Measurements from ENCODE around the gene PTPRN2. TPM values are rescaled to one million over a fixed set of nuclear protein-coding genes. Genes with fewer than 3 reads are reported as not detected.

PTPRN2 gene
- total RNA-seq, 2 donors from 2014 or later: 0.35 to 0.61 TPM

DNA sequence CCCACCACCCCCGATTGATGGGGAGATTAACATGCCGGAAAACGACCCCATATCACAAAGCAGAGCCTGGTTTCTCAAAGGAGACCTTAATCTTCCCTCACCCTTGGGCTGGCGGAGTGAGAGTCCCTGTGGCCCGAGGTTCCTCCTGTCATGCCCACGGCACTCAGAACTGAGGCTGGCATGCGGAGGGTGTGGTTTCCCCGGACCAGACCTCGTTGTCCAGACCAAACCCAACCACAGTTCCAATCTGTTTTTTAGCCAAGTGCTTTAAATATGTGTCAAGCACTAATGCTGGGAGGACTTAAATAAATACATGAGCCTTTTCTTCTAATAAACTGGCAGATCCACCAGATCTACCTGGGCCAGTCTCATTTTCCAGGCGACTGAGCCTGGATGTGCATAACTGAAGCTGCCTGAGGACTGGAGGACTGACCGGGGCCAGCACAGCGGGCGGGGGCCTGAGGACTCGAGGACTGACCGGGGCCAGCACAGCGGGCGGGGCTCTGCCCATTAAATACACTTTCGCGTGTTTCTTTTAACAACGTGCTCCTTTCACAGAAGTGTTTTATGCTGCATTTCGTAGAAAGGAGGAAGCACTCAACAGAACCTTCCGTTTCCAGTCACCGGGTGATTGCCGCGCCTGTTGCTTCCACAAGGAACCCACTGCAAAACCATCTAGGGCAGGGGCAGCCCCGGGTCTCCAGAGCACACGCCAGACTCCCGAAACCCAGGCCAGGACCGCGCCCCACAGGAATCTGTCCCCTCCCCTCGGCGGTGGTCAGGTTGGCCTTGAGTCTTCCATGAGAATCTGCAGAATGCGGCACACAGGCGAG lies 334.6 kb downstream of the PTPRN2 start:
- no peak overlapping the region for H3K27ac Mint-ChIP-seq
- no peaks in the 10 kb centered on the region for H3K9me3 Mint-ChIP-seq
- DNase-seq (ENCODE audit: low spot score in 2 of 2) (no peak), ATAC-seq (no peak)
- no peaks in the 10 kb centered on the region for H3K36me3 Mint-ChIP-seq

DNA sequence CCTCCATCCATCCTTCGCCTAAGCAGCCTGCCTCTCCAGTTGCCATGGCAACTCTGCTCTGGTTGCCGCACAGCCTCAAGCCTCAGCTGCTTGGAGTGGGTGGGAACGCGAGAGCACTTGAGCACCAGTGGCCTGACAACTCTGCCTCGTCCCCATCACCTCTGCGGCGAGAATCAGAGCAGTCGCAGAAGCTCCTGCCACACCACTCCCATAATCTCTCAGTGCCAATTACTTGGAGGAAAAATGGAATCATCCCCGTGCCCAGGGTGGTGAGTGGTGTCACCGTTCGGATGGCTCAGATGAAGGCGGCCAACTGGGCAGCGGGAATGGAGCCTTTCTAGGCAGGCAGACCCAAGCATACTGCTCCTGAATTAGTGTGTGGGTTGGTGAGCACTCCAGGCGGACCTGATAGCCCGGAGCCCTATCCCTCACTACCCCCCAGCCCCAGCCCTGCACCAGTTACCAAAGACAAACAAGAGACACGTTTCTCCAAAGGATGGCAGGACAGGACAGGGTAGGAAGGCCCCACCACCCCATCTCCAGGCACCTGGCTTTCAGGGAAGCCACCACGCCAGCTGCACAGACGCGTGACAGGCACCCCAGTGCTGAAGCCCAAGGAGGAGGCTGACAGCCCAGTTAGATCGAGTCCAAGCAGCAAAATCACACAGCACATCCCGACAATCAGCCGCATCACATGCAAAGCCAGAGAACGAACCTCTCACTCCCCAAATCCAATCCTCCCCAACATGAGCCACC lies 335.4 kb downstream of the PTPRN2 start:
- Mint-ChIP-seq H3K27ac (no peak overlapping the region), H3K36me3 (no peaks in the 10 kb centered on the region), H3K9me3 (no peaks in the 10 kb centered on the region)
- no peak for ATAC-seq
- no peak for DNase-seq (ENCODE audit: low spot score in 2 of 2)

DNA sequence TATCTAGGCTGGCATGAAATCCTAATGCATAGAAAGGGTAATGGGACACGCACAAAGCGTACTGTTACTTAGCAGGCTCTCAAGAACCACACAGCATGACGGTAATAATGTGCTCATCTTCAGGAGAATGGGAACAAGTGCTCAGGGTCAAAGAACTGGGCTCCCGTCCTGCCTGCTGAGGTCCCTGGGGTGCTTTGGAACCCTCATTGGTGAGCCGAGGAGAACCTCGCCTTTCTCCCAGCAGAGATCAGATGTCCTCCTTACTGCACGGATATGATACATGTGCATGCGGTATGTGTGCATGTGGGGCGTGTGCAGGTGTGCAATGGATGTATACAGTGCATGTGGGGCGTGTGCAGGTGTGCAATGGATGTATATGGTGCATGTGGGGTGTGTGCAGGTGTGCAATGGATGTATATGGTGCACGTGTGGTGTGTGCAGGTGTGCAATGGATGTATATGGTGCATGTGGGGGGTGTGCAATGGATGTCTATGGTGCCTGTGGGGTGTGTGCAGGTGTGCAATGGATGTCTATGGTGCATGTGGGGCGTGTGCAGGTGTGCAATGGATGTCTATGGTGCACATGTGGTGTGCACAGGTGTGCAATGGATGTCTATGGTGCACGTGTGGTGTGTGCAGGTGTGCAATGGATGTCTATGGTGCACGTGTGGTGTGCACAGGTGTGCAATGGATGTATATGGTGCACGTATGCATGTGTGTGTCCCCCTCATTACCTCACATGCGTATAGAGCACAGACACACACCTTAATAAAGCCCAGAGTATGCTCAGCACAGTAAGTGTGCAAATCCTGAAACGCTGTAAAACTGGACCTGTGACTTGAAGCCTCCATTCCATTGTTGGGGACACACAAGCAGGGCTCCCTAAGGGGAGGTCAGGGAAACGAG lies 336.3 kb downstream of the PTPRN2 start:
- Mint-ChIP-seq H3K9me3 (no peaks in the 10 kb centered on the region), H3K27ac (no peak overlapping the region), H3K36me3 (no peaks in the 10 kb centered on the region)
- DNase-seq (ENCODE audit: low spot score in 2 of 2): no peak
- no peak for ATAC-seq

DNA sequence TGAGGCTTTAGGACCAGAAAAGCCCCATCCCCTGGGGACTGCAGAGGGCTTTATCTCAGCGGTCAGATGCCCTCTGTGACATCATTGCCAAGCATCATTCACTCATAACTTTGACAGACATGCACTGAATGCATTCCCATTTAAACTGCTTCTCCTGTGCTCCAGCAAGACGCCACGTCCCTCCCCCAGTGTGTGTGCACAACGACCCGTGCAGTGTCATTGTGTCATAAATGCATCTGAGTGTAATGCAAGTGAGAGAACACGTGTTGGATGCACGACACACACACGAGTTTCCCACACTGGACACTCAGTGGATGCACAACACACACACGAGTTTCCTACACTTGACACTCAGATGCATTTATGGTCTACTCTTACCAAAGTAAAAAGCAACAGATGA lies 337.9 kb downstream of the PTPRN2 start:
- no peak overlapping the region for H3K27ac Mint-ChIP-seq
- ATAC-seq (no peak), DNase-seq (ENCODE audit: low spot score in 2 of 2) (no peak)
- no peaks in the 10 kb centered on the region for H3K36me3 Mint-ChIP-seq
- no peaks in the 10 kb centered on the region for H3K9me3 Mint-ChIP-seq

DNA sequence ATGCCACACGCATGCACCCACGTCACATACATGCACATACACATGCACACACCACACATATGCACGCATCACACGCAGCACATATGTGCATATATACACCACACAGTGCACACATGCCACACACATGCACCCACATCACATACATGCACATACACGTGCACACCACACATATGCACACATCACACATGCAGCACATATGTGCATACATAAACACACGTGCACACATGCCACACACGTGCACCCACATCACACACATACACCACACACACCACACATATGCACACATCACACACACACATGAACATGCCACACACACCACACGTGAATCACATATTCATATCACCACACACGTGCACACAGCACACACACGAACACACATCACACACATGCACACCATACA lies 338.8 kb downstream of the PTPRN2 start:
- ATAC-seq: no peak
- Mint-ChIP-seq H3K9me3 (no peaks in the 10 kb centered on the region), H3K27ac (no peak overlapping the region), H3K36me3 (no peaks in the 10 kb centered on the region)
- no peak for DNase-seq (ENCODE audit: low spot score in 2 of 2)

DNA sequence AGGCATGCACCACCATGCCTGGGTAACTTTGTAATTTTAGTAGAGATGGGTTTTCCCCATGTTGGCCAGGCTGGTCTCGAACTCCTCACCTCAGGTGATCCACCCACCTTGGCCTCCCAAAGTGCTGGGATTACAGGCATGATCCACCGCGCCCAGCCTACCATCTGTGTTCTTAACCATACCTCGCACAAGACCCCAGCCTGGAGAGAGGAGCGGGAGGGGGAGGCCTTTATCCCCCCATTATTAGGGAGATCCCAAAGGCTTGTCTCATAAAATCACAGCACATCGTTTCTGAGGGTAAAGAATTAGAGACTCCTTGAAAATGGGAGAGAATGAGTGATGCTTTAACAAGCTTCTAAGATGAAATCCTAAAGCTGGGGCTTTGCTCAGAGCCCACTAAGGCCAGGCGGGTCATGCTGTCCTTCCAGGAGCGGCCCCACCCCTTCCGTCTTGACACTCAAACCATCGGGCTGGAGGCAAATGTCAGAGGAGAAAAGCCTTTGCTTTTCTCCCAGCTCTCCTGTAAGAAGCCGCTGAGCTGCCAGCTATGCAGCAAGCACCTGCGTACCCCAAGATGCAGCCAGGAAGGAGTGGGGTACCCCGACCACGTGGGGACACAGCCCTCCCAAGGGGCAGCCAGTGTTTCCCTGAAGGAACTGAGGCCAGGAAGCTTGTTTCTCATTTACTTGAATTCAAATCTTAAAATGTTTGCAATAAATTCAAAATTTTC lies 339.7 kb downstream of the PTPRN2 start:
- DNase-seq (ENCODE audit: low spot score in 2 of 2): no peak
- ATAC-seq: no peak
- no peaks in the 10 kb centered on the region for H3K36me3 Mint-ChIP-seq
- no peak overlapping the region for H3K27ac Mint-ChIP-seq
- no peaks in the 10 kb centered on the region for H3K9me3 Mint-ChIP-seq

DNA sequence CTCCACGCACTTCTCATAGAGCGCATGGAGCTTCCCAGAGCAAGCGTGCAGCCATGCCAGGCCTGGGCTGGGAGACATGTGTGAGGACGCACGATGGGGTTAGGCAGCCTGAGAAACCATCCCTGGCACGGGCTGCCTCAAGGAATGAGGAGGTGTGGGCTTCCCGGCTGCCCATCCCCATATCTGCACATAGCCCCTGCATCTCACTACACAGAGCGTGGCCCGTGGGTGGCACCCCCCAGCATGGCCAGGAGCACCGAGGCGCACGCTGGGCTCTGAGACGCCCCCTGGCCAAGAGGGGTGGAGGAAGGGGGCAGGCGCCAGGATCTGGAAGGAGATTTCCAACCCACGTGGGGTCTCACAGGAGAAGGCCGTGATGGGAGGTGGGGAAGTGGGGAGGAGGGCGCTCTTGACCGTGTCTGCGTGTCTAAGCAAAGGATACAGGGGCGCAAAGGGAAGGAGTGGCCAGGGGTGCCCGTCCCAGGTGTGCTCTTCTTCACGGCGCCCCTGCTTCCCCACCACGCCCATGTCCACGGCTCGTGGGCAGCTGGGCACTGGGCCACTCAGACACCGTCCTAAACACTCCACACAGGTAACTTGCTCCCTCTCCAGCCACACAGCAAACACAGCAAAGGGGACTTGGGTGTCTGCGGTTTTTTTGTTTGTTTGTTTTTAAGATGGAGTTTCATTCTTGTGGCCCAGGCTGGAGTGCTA lies 340.5 kb downstream of the PTPRN2 start:
- no peak for DNase-seq (ENCODE audit: low spot score in 2 of 2)
- Mint-ChIP-seq H3K9me3 (no peaks in the 10 kb centered on the region), H3K36me3 (no peaks in the 10 kb centered on the region), H3K27ac (no peak overlapping the region)
- ATAC-seq: no peak

DNA sequence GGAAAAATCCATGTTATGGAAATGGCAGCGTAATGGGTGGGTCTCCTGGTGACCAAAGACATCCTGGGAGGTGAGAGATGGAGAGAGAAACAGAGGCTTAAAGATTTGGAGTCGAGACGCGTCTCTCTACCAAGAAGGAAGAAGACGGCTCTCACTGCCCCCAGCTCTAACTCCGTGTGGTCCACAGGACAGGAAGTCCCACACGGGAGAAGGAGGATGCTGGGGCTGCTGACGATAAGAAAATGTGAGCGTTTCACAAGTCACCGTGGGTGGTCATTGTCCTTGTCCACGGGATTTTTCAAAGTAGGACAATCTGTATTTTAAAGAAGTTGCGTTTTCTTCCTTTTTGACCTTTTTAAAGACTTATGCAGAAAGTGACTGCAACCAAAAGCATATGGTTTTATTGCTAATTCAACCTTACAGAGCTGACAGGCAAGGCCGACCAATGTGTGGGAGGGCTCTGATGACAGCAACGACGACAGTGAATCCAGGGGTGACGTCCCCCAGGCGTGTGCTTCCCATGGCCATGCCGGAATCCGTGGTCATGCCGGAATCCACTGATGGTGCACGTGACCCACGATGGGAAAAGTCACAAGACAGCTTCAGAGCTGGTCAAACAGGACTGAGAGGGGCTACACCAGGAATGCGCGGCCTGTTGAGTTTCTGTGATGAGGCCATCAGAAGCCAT lies 341.2 kb downstream of the PTPRN2 start:
- no peaks in the 10 kb centered on the region for H3K9me3 Mint-ChIP-seq
- DNase-seq (ENCODE audit: low spot score in 2 of 2): no peak
- no peak overlapping the region for H3K27ac Mint-ChIP-seq
- no peak for ATAC-seq
- no peaks in the 10 kb centered on the region for H3K36me3 Mint-ChIP-seq

DNA sequence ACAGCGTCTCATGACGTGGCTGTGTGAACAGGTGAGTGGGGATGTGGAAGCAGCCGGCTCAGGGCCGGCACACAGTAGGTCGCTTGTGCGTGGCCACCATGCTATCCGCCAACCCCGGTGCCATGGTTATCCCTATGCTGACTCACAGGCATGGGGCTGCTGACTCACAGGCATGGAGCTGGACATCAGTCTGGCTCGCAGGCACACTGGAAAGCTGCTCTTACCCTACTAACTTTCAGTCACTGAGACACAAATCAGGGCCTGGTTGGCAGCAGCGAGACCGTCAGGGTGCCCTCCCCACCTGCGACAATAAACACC lies 341.9 kb downstream of the PTPRN2 start:
- Mint-ChIP-seq H3K27ac (no peak overlapping the region), H3K36me3 (no peaks in the 10 kb centered on the region), H3K9me3 (no peaks in the 10 kb centered on the region)
- no peak for ATAC-seq
- no peak for DNase-seq (ENCODE audit: low spot score in 2 of 2)

DNA sequence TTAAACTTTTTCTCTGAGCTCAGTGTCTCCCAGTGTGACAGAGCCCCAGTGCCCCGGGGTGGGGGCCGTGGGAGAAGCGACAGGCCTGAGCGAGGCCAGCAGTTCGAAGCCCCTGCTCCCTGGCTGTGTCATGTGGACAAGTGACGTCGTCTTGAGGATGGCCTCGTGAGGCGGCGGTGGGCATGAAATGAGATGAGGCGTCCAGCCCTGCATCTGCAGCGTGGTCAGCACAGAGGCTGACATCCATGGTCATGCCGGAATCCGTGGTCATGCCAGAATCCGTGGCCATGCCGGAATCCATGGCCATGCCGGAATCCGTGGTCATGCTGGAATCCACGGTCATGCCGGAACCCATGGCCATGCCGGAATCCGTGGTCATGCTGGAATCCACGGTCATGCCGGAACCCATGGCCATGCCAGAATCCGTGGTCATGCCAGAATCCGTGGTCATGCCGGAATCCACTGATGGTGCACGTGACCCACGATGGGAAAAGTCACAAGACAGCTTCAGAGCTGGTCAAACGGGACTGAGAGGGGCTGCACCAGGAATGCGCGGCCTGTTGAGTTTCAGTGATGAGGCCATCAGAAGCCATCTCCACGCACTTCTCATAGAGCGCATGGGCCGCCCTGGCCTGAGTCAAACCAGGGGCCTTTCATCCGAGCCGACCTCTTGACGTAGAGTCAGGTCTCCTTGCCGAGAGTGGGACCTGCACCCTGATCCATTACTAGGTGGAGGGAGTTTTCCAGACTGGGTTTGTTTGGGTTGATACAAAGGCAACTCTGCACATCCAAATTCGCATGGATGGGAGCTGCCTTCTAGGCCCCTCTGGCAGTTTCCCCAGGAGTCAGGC lies 342.5 kb downstream of the PTPRN2 start:
- no peak for ATAC-seq
- H3K27ac Mint-ChIP-seq: no peak overlapping the region
- no peaks in the 10 kb centered on the region for H3K9me3 Mint-ChIP-seq
- H3K36me3 Mint-ChIP-seq: no peaks in the 10 kb centered on the region
- no peak for DNase-seq (ENCODE audit: low spot score in 2 of 2)

DNA sequence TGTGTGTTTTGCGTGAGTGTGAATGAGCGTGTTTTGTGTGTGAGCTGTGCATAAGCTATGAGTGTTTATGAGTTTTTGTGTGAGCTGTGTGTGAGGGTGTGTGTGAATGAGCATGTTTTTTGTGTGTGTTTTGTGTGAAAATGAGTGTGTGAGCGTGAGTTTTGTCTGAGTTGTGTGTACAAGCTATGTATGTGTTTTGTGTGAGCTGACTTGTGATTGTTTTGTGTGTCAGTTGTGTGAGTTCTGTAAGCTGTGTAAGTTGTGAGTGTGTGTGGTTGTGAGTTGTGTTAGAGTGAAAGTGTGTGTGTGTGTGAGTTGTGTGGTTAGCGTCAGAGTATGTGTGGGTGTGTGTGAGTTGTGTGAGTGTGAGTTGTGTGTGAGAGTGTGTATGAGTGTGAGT lies 343.2 kb downstream of the PTPRN2 start:
- Mint-ChIP-seq H3K9me3 (no peaks in the 10 kb centered on the region), H3K36me3 (no peaks in the 10 kb centered on the region), H3K27ac (no peak overlapping the region)
- ATAC-seq: no peak
- DNase-seq (ENCODE audit: low spot score in 2 of 2): no peak

DNA sequence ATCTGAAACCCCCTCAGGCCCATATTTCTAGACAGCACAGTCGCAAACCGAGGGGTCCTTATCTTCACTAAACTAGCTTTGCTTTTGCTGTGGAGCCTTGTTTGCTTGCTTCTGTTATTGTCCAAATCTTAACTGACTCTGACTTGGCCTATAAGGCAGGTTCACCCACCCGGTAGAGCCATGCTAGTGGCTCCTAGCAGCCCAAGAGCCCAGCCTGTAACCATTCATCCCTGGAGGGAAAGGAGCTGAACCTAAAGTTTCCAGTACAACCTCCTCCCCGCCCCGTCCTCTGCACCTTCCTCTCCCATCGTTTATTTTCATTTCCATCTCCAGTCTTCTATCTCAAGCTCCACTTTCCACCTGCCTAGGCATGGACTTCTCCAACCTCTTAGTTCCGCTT lies 345.7 kb downstream of the PTPRN2 start:
- DNase-seq (ENCODE audit: low spot score in 2 of 2) (no peak), ATAC-seq (no peak)
- H3K9me3 Mint-ChIP-seq: no peaks in the 10 kb centered on the region
- H3K36me3 Mint-ChIP-seq: no peaks in the 10 kb centered on the region
- H3K27ac Mint-ChIP-seq: no peak overlapping the region

DNA sequence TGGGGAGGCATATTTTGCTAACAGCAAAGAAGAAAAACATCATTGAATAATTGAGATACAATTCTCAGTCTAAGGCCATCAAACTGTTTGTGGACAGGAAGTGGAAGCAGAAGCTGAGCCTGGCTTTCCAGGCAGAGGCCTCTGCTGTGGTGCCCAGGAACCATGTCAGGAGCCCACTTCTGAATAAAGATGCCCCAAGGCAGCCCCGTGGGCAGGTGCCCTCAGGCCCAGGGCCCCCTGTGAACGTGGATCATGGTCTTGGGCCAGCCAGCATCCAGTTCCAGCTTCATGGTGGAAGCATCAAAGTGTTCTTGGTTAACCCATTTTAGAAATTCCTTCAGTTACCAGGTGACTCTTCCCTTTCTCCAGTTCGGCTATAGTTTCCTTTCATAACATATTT lies 346.8 kb downstream of the PTPRN2 start:
- DNase-seq (ENCODE audit: low spot score in 2 of 2): no peak
- no peaks in the 10 kb centered on the region for H3K9me3 Mint-ChIP-seq
- H3K36me3 Mint-ChIP-seq: no peaks in the 10 kb centered on the region
- H3K27ac Mint-ChIP-seq: no peak overlapping the region
- ATAC-seq: no peak

DNA sequence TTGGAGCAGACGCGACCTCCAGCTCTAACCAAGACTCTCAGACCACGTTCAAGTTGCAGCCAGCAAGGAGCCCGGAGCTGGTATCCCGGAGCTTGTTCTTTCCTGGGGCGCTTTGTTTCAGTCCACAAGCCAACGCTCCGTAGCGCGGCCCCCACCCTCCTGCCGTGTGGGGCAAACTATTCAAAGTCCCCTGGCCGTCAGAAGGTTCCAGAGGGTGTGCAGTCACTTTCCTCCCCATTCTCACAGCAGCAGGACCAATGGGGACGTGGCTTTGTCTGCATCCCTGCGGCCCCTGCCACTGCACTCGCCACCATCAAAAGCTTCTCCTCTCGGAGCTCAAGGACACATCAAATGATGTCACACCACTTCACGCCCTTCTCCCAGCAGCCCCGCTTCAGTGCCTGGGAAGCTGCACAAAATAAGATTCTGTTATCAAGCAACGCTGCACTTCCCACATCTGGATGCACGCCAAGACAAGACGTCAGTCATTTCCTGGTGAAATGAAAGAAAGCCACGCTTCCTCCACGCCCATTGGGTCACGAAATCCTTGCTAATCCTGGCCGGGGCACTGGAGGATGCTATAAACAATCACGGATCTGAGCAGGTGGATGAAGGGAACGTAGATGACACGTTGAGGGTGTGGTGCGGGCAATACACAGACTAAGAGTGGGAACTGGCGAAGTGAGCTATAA lies 348.2 kb downstream of the PTPRN2 start:
- Mint-ChIP-seq H3K9me3 (peaks cover 6 to 8% of the 10 kb centered on the region in 2 donors), H3K27ac (no peak overlapping the region), H3K36me3 (no peaks in the 10 kb centered on the region)
- no peak for ATAC-seq
- DNase-seq (ENCODE audit: low spot score in 2 of 2): no peak
